ENCODE results near the gene ANKRD55. TPM values are rescaled to one million over a fixed set of nuclear protein-coding genes. Genes with fewer than 3 reads are reported as not detected.

The ANKRD55 gene
- total RNA-seq, 1 donor from 2014 or later, result not detected

DNA sequence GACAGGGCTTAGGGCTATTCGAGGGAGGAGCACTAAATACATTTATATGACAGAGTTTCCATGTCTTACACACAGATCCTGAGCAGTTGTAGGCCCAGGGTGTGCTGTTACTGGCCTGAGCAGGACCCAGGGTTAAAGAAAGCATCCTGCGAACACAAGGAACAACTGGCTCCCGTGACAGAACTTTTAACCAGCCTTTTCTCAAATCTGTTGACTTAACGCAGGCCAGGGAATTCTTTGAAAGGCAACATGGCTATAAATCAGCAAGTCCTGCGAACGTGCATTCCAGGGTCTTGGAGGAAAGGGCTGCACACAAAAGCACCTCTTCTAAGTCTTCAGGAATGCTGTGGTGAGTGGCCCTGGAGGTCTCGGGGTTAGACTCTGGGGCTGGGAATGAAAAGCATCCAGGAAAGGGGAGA, 45.2 kb upstream of the ANKRD55 start:
- TF ChIP-seq CTCF (IDR thresholded peaks at IDR 0.05; ENCODE audit: unreplicated experiment), result no peak
- H3K27ac Mint-ChIP-seq, result no peak overlapping the region
- no peak for DNase-seq (ENCODE audit: low spot score, unreplicated experiment)

DNA sequence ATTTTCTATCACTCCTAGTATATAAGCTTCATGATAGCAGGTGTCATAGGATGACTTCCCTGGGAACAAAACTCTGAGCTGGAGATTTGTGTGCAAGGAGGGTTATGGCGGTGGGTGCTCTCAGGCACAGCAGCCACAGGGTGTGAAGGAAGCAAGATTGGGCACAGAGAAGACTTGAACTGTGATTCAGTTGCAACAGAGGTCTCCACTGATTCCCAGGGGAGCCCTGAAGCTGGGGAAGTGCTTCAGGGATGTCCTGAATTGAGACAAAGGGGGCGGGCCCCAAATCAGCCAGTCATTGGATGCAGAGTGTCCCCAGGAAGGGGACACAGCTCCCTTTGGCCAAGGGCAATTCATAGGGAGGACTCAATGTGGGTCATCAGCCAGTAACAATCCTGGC, 44.4 kb upstream of the ANKRD55 start:
- H3K9me3 Mint-ChIP-seq (ENCODE audit: low read depth), result no peaks in the 10 kb centered on the region
- H3K27me3 Mint-ChIP-seq, result peaks cover 56% of the 10 kb centered on the region
- no peak for DNase-seq (ENCODE audit: low spot score, unreplicated experiment)
- no peak for TF ChIP-seq CTCF (IDR thresholded peaks at IDR 0.05; ENCODE audit: unreplicated experiment)
- peaks cover 11% of the 10 kb centered on the region for H3K4me1 Mint-ChIP-seq (ENCODE audit: low read depth)
- H3K27ac Mint-ChIP-seq, result no peak overlapping the region
- H3K4me3 Mint-ChIP-seq (ENCODE audit: low read depth), result no peak overlapping the region
- no peaks in the 10 kb centered on the region for H3K36me3 Mint-ChIP-seq (ENCODE audit: insufficient read depth)

More for the DNA sequence above, 45.2 kb upstream of the ANKRD55 start:
- Mint-ChIP-seq H3K9me3 (ENCODE audit: low read depth) (no peaks in the 10 kb centered on the region), H3K27me3 (peaks cover 56% of the 10 kb centered on the region), H3K36me3 (ENCODE audit: insufficient read depth) (no peaks in the 10 kb centered on the region), H3K4me1 (ENCODE audit: low read depth) (peaks cover 11% of the 10 kb centered on the region), H3K4me3 (ENCODE audit: low read depth) (no peak overlapping the region)

- Mint-ChIP-seq H3K27me3 (peaks cover 55% of the 10 kb centered on the region), H3K27ac (no peak overlapping the region), H3K4me3 (ENCODE audit: low read depth) (no peak overlapping the region), H3K9me3 (ENCODE audit: low read depth) (no peaks in the 10 kb centered on the region), H3K36me3 (ENCODE audit: insufficient read depth) (no peaks in the 10 kb centered on the region), H3K4me1 (ENCODE audit: low read depth) (peaks cover 10% of the 10 kb centered on the region)
- TF ChIP-seq CTCF (IDR thresholded peaks at IDR 0.05; ENCODE audit: unreplicated experiment), result no peak
- DNase-seq (ENCODE audit: low spot score, unreplicated experiment), result no peak
These were observed 40.3 kb upstream of the ANKRD55 start for GRCh38 chr5:56273376-56273955.

DNA sequence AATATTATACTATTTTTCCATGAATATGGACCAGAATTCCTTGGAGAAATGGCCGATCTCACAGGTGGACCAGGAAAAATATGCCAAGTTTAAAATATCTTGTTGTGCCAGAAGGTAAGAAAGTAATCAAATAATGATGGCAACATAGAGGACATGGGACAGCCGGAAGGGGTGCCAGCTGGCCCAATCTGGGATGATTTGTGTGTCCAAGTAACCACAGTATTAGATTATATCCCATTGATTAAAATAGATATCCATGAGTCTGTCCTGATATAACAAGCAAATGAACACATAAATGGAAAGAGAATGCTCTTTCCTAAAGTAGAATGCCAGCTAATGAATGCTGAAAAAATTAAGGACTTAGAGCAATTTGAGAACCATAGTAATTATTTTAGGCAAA, 39.6 kb upstream of the ANKRD55 start:
- no peak for DNase-seq (ENCODE audit: low spot score, unreplicated experiment)
- H3K4me1 Mint-ChIP-seq (ENCODE audit: low read depth), result peaks cover 3% of the 10 kb centered on the region
- H3K4me3 Mint-ChIP-seq (ENCODE audit: low read depth), result no peak overlapping the region
- peaks cover 48% of the 10 kb centered on the region for H3K27me3 Mint-ChIP-seq
- no peak for TF ChIP-seq CTCF (IDR thresholded peaks at IDR 0.05; ENCODE audit: unreplicated experiment)
- H3K36me3 Mint-ChIP-seq (ENCODE audit: insufficient read depth), result no peaks in the 10 kb centered on the region
- no peaks in the 10 kb centered on the region for H3K9me3 Mint-ChIP-seq (ENCODE audit: low read depth)
- no peak overlapping the region for H3K27ac Mint-ChIP-seq

- Mint-ChIP-seq H3K36me3 (ENCODE audit: insufficient read depth) (no peaks in the 10 kb centered on the region), H3K9me3 (ENCODE audit: low read depth) (no peaks in the 10 kb centered on the region), H3K4me1 (ENCODE audit: low read depth) (peaks cover 3% of the 10 kb centered on the region), H3K4me3 (ENCODE audit: low read depth) (no peak overlapping the region), H3K27ac (no peak overlapping the region), H3K27me3 (peaks cover 33% of the 10 kb centered on the region)
- peak; percentile 71 for DNase-seq (ENCODE audit: low spot score, unreplicated experiment)
- TF ChIP-seq CTCF (IDR thresholded peaks at IDR 0.05; ENCODE audit: unreplicated experiment), result peak; percentile 97
These were observed 37.6 kb upstream of the ANKRD55 start for GRCh38 chr5:56270568-56271392.

All from progenitor cell of endocrine pancreas (in vitro differentiated cells).